Endothelial cell of umbilical vein (primary cell): ENCODE data around the gene EPS15.

ENCODE experiments used
- CTCF ChIP-seq, 2 donors: IDR thresholded peaks; 1 replicate in 1 of 2; 2 replicates in 1 of 2; pipeline ENCODE4 v1.5.1; 2011; ENCODE audit warnings: low read length in 2 of 2, mild to moderate bottlenecking in 2 of 2, moderate library complexity in 2 of 2, control low read depth in 1 of 2, inconsistent platforms in 1 of 2, low read depth in 1 of 2; ENCODE audit not compliant: insufficient read depth in 1 of 2; ENCODE audit errors: extremely low read depth in 1 of 2
- EZH2 ChIP-seq: IDR thresholded peaks from 2 replicates; pipeline ENCODE4 v1.6.1; 2012; ENCODE audit warnings: borderline replicate concordance, low read depth, mild to moderate bottlenecking, moderate library complexity, low read length, inconsistent platforms; ENCODE audit not compliant: severe bottlenecking
- FOS ChIP-seq: IDR thresholded peaks from 2 replicates; pipeline ENCODE4 v1.6.1; 2011; ENCODE audit warnings: mild to moderate bottlenecking, low read length, moderate library complexity, borderline replicate concordance; ENCODE audit not compliant: insufficient read depth
- GATA2 ChIP-seq: IDR thresholded peaks from 2 replicates; pipeline ENCODE4 v1.7.0; 2011; ENCODE audit warnings: low read depth, mild to moderate bottlenecking, moderate library complexity, mixed read lengths, low read length; ENCODE audit not compliant: insufficient read length, insufficient read depth
- MAX ChIP-seq: IDR thresholded peaks from 2 replicates; pipeline ENCODE4 v1.6.1; 2011; ENCODE audit not compliant: insufficient read depth, insufficient read length
- POLR2A ChIP-seq: IDR thresholded peaks from 2 replicates; pipeline ENCODE4 v1.6.1; 2012; ENCODE audit warnings: low read depth, mild to moderate bottlenecking, control low read depth, low read length
- POLR2AphosphoS5 ChIP-seq: IDR thresholded peaks from 2 replicates; pipeline ENCODE4 v1.6.1; 2012; ENCODE audit warnings: low read depth, mild to moderate bottlenecking, control low read depth, low read length, moderate library complexity; ENCODE audit not compliant: insufficient read depth

GRCh38 chr1:51512120-51512519, 6.9 kb downstream of the EPS15 start:
- TF ChIP-seq CTCF (IDR thresholded peaks at IDR 0.05; ENCODE audit: extremely low read depth in 1 of 2, insufficient read depth in 1 of 2, low read depth in 1 of 2, low read length in 2 of 2) (no peak), POLR2A (no peak), MAX (no peak), POLR2AphosphoS5 (no peak), GATA2 (no peak), EZH2 (no peak), FOS (no peak)
